SK-N-SH (cell line): Measurements from ENCODE around the gene PHC2. TPM values are rescaled to one million over a fixed set of nuclear protein-coding genes. Genes with fewer than 3 reads are reported as not detected.

ENCODE experiments used
- CTCF ChIA-PET: fragments of 300-600, 350-600 bp; formaldehyde crosslinking; extraction: SDS; loops from one replicate; lab custom pipeline; 2021; lab: Yijun Ruan, JAX
- POLR2A ChIA-PET: fragments of 350-600 bp; sonication (Branson Sonifier 250); formaldehyde crosslinking; extraction: SDS; loops from one replicate; lab custom pipeline; 2020; ENCODE audit warnings: antibody characterized with exemption, inconsistent platforms; lab: Yijun Ruan, JAX
- DNase-seq: peaks from one replicate; pipeline ENCODE4 v3.0.0; 2012
- H2AFZ ChIP-seq: fragments of 200-600 bp; sonication (generic); 2 replicates; pipeline ENCODE4 v1.8.1; 2016; ENCODE audit warnings: antibody characterized with exemption, mild to moderate bottlenecking, low read depth
- H3F3A ChIP-seq: fragments of 200-600 bp; sonication (generic); replicated peaks from 2 replicates; pipeline ENCODE3; 2016; ENCODE audit warnings: antibody characterized with exemption, mild to moderate bottlenecking; ENCODE audit not compliant: insufficient read depth
- H3K27ac ChIP-seq, 2 experiments: fragments of 200-500 bp in 1 of 2; fragments of 200-600 bp in 1 of 2; sonication (Bioruptor generic) in 1 of 2; sonication (generic), shearing (Covaris generic) in 1 of 2; 2 replicates each; pipeline versions ENCODE4 v1.5.1 to v1.6.1; 2014 to 2016; ENCODE audit warnings: low read depth in 2 of 2, inconsistent platforms in 1 of 2, low read length in 1 of 2, mild to moderate bottlenecking in 1 of 2, mixed read lengths in 1 of 2
- H3K27me3 ChIP-seq: fragments of 200-600 bp; sonication (generic), shearing (Covaris generic); 2 replicates; pipeline ENCODE4 v1.6.1; 2016; ENCODE audit warnings: mixed run types; ENCODE audit not compliant: insufficient read depth
- H3K36me3 ChIP-seq, 2 experiments: fragments of 200-500 bp in 1 of 2; fragments of 200-600 bp in 1 of 2; sonication (Bioruptor generic) in 1 of 2; sonication (generic) in 1 of 2; replicated peaks in 1 of 2; 2 replicates each; pipeline versions ENCODE3 to v1.5.1; 2014 to 2016; ENCODE audit warnings: low read length in 1 of 2, mild to moderate bottlenecking in 1 of 2; ENCODE audit not compliant: insufficient read depth in 2 of 2, control insufficient read depth in 1 of 2
- H3K4me1 ChIP-seq, 2 experiments: fragments of 200-500 bp in 1 of 2; fragments of 200-600 bp in 1 of 2; sonication (Bioruptor generic) in 1 of 2; sonication (generic), shearing (Covaris generic) in 1 of 2; 2 replicates each; pipeline versions ENCODE4 v1.5.1 to v1.6.1; 2014 to 2016; ENCODE audit warnings: low read depth in 1 of 2, low read length in 1 of 2, mixed run types in 1 of 2; ENCODE audit not compliant: insufficient read depth in 2 of 2, control insufficient read depth in 1 of 2
- H3K4me2 ChIP-seq: fragments of 200-600 bp; sonication (generic), shearing (Covaris generic); 2 replicates; pipeline ENCODE4 v1.6.1; 2017; ENCODE audit warnings: mixed run types
- H3K4me3 ChIP-seq, 2 experiments: fragments of 200-500 bp in 1 of 2; fragments of 200-600 bp in 1 of 2; sonication (Bioruptor generic) in 1 of 2; sonication (generic), shearing (Covaris generic) in 1 of 2; 2 replicates each; pipeline versions ENCODE4 v1.5.1 to v1.8.1; 2014 to 2016; ENCODE audit warnings: low read depth in 2 of 2, inconsistent platforms in 1 of 2, low read length in 1 of 2, mild to moderate bottlenecking in 1 of 2, mixed read lengths in 1 of 2, moderate library complexity in 1 of 2
- H3K79me2 ChIP-seq: fragments of 200-600 bp; sonication (generic); 2 replicates; pipeline ENCODE4 v1.8.1; 2017; ENCODE audit warnings: mild to moderate bottlenecking; ENCODE audit not compliant: insufficient read depth
- H3K9ac ChIP-seq: fragments of 200-600 bp; sonication (generic); 2 replicates; pipeline ENCODE4 v1.6.1; 2017; ENCODE audit warnings: mixed run types
- H3K9me2 ChIP-seq: fragments of 200-600 bp; sonication (generic); 2 replicates; pipeline ENCODE4 v1.6.1; 2017; ENCODE audit warnings: mixed run types
- H3K9me3 ChIP-seq: fragments of 200-600 bp; sonication (generic); 2 replicates; pipeline ENCODE4 v1.6.1; 2017; ENCODE audit warnings: mixed run types, mild to moderate bottlenecking, moderate library complexity
- H4K20me1 ChIP-seq: fragments of 200-600 bp; sonication (generic); 2 replicates; pipeline ENCODE4 v1.6.1; 2017; ENCODE audit warnings: mild to moderate bottlenecking, mixed run types; ENCODE audit not compliant: insufficient read depth
- EP300 ChIP-seq, 2 experiments: IDR thresholded peaks; 2 replicates each; pipeline versions ENCODE4 v1.4.0 to v1.6.1; 2012; ENCODE audit warnings: borderline replicate concordance in 1 of 2, low read depth in 1 of 2, low read length in 1 of 2
- EZH2phosphoT487 ChIP-seq: fragments of 200-600 bp; sonication (generic); IDR thresholded peaks from 2 replicates; pipeline ENCODE4 v1.6.1; 2017; ENCODE audit warnings: low read depth, mixed run types, mild to moderate bottlenecking, antibody characterized with exemption, moderate library complexity, borderline replicate concordance
- FOXJ3 ChIP-seq: sonication (generic); formaldehyde crosslinking; IDR thresholded peaks from 2 replicates; pipeline ENCODE4 v1.5.1; 2020; ENCODE audit warnings: mild to moderate bottlenecking, missing genetic modification reagents
- GABPA ChIP-seq: IDR thresholded peaks from 2 replicates; pipeline ENCODE4 v1.4.0; 2012; ENCODE audit warnings: low read depth, mild to moderate bottlenecking
- GATA2 ChIP-seq: sonication (generic); formaldehyde crosslinking; IDR thresholded peaks from 2 replicates; pipeline ENCODE4 v1.5.0; 2020; ENCODE audit warnings: mild to moderate bottlenecking, missing genetic modification reagents
- JUND ChIP-seq: IDR thresholded peaks from 2 replicates; pipeline ENCODE4 v1.4.0; 2012
- MXI1 ChIP-seq: IDR thresholded peaks from 2 replicates; pipeline ENCODE4 v1.6.1; 2012; ENCODE audit warnings: mild to moderate bottlenecking, low read depth, low read length, improper control_type of control experiment
- NFIC ChIP-seq: IDR thresholded peaks from 2 replicates; pipeline ENCODE4 v1.4.0; 2012; ENCODE audit warnings: borderline replicate concordance
- NRF1 ChIP-seq: IDR thresholded peaks from 2 replicates; pipeline ENCODE4 v1.6.1; 2012; ENCODE audit warnings: low read depth, mild to moderate bottlenecking, low read length
- POLR2AphosphoS5 ChIP-seq: IDR thresholded peaks from 2 replicates; pipeline ENCODE4 v1.6.1; 2012; ENCODE audit warnings: low read depth, low read length
- RAD21 ChIP-seq: IDR thresholded peaks from 2 replicates; pipeline ENCODE4 v1.6.1; 2012; ENCODE audit warnings: mild to moderate bottlenecking, low read length
- RFX5 ChIP-seq: IDR thresholded peaks from 2 replicates; pipeline ENCODE4 v1.6.1; 2012; ENCODE audit warnings: mild to moderate bottlenecking, improper control_type of control experiment, low read length
- RXRA ChIP-seq: IDR thresholded peaks from 2 replicates; pipeline ENCODE4 v1.4.0; 2012; ENCODE audit warnings: low read depth, mild to moderate bottlenecking, borderline replicate concordance
- SIN3A ChIP-seq: IDR thresholded peaks from 2 replicates; pipeline ENCODE4 v1.6.1; 2012; ENCODE audit warnings: low read depth, mild to moderate bottlenecking, low read length, moderate library complexity, borderline replicate concordance
- TCF12 ChIP-seq: IDR thresholded peaks from 2 replicates; pipeline ENCODE4 v1.4.0; 2012
- YY1 ChIP-seq: IDR thresholded peaks from 2 replicates; pipeline ENCODE4 v1.4.0; 2012; ENCODE audit warnings: low read depth, mild to moderate bottlenecking
- WGBS: methylation state at CpG from one replicate; pipeline ENCODE4 v1.1.6; 2017; ENCODE audit warnings: low lambda C conversion rate; 5-methylcytosine and 5-hydroxymethylcytosine counted together
- polyA plus RNA-seq, 3 experiments: library from polyadenylated mRNA; depleted of rRNA; stranded (reverse); fragments of >200 nt; gene quantifications; 2 replicates each; pipeline ENCODE4 v1.2.3, GENCODE V29; 2012
- TF ChIP-seq, protein P1 (sequence below): IDR thresholded peaks from 2 replicates; pipeline ENCODE4 v1.4.0; 2012; ENCODE audit warnings: low read depth, borderline replicate concordance
- TF ChIP-seq, protein P2 (sequence below): fragments of 200-600 bp; sonication (generic); IDR thresholded peaks from 2 replicates; pipeline ENCODE4 v1.6.1; 2017; ENCODE audit warnings: antibody characterized with exemption, mild to moderate bottlenecking, moderate library complexity
- TF ChIP-seq, protein P3 (sequence below): fragments of 150-350 bp; IDR thresholded peaks from 2 replicates; pipeline ENCODE4 v1.6.1; 2016; ENCODE audit warnings: mild to moderate bottlenecking, low read depth, low read length
- TF ChIP-seq, protein P4 (sequence below): IDR thresholded peaks from 2 replicates; pipeline ENCODE4 v1.6.1; 2012; ENCODE audit warnings: mild to moderate bottlenecking, low read depth, low read length, moderate library complexity

Gene PHC2
- polyA plus RNA-seq, 1 of the 3 experiments (the other 2 are of a cell fraction): 98.7 TPM

DNA sequence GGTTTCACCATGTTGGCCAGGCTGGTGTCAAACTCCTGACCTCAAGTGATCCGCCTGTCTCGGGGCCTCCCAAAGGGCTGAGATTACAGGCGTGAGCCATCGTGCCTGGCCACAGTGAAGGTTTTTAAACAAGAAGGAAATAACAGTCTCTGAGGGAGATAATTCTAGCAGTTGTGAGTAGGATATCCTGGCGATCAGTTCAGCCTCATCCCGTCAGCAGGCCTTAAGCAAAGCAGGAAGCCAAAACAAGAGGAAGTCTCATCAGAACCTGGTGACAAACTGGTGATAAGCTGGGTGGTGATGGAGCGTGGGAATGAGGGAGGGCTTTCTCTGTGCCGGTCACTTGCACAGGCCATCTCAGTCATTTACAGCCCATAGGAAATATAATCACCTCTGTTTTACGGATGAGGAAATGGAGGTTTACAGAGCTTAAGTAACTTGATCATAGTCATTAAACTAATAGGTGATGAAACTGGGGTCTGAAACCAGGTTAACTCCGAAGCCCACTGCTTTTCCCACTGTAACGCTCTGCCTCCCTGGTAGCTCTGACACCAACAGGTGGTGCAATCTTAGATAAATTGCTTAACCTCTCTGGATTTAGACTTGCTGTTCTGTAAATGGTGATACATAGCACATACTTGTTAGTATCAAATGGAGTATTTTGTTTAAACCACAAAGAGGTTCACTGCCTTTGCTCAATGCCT lies 69.2 kb downstream of the PHC2 start (continued):
- TF ChIP-seq, protein P1, sequence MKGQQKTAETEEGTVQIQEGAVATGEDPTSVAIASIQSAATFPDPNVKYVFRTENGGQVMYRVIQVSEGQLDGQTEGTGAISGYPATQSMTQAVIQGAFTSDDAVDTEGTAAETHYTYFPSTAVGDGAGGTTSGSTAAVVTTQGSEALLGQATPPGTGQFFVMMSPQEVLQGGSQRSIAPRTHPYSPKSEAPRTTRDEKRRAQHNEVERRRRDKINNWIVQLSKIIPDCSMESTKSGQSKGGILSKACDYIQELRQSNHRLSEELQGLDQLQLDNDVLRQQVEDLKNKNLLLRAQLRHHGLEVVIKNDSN: no peak
- TF ChIP-seq NRF1 (no peak), YY1 (no peak), TCF12 (no peak), NFIC (no peak), EP300 (IDR thresholded peaks at IDR 0.05; ENCODE audit: borderline replicate concordance in 1 of 2, low read depth in 1 of 2, low read length in 1 of 2) (no peak), SIN3A (no peak)
- TF ChIP-seq, protein P2, sequence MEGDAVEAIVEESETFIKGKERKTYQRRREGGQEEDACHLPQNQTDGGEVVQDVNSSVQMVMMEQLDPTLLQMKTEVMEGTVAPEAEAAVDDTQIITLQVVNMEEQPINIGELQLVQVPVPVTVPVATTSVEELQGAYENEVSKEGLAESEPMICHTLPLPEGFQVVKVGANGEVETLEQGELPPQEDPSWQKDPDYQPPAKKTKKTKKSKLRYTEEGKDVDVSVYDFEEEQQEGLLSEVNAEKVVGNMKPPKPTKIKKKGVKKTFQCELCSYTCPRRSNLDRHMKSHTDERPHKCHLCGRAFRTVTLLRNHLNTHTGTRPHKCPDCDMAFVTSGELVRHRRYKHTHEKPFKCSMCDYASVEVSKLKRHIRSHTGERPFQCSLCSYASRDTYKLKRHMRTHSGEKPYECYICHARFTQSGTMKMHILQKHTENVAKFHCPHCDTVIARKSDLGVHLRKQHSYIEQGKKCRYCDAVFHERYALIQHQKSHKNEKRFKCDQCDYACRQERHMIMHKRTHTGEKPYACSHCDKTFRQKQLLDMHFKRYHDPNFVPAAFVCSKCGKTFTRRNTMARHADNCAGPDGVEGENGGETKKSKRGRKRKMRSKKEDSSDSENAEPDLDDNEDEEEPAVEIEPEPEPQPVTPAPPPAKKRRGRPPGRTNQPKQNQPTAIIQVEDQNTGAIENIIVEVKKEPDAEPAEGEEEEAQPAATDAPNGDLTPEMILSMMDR: no peak
- TF ChIP-seq, all 33 proteins: peak for 0

DNA sequence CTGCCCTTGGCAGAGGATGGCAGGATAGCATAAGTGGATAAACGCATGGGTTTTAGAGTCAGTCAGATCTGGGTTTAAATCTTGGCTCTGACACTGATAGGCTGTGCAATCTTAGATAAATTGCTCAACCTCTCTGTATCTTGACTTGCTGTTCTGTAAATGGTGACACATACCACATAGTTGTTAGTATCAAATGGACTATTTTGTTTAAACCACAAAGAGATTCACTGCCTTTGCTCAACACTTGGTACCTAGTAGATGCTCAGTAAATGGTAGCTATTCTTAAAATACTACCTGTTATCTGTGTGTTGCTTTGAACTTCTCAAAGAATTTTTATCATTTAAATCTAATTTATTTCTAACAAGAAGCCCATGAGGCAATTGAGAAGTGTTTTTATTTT lies 70.5 kb downstream of the PHC2 start:
- no peaks in the 10 kb centered on the region for H3K9me3 ChIP-seq
- H3K36me3 ChIP-seq: peaks cover 26 to 51% of the 10 kb centered on the region in 2 experiments
- WGBS: 93% methylated on average over 1 of the region's 1 CpG
- H3K4me3 ChIP-seq: no peak overlapping the region
- ChIA-PET POLR2A (interaction anchor here (0.9 kb wide), 1 partner anchor 11 kb away, joined by 3 read pairs; no protein-coding TSS in a partner anchor), CTCF (interaction anchor here (5.3 to 11.3 kb wide), 2 partner anchors 9 to 65 kb away, joined by 27 to 167 read pairs; no protein-coding TSS in a partner anchor)
- H2AFZ ChIP-seq: no peak overlapping the region
- H3K27ac ChIP-seq: no peak overlapping the region
- H3F3A ChIP-seq: no peaks in the 10 kb centered on the region
- no peak overlapping the region for H3K4me2 ChIP-seq
- no peak for TF ChIP-seq MXI1
- no peak for TF ChIP-seq RFX5
- no peak for TF ChIP-seq POLR2AphosphoS5
- no peak for TF ChIP-seq RXRA
- no peak for TF ChIP-seq EZH2phosphoT487
- TF ChIP-seq FOXJ3: no peak
- TF ChIP-seq GATA2: no peak
- TF ChIP-seq YY1: no peak
- TF ChIP-seq, protein P3, sequence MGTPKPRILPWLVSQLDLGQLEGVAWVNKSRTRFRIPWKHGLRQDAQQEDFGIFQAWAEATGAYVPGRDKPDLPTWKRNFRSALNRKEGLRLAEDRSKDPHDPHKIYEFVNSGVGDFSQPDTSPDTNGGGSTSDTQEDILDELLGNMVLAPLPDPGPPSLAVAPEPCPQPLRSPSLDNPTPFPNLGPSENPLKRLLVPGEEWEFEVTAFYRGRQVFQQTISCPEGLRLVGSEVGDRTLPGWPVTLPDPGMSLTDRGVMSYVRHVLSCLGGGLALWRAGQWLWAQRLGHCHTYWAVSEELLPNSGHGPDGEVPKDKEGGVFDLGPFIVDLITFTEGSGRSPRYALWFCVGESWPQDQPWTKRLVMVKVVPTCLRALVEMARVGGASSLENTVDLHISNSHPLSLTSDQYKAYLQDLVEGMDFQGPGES: no peak
- no peak for TF ChIP-seq GABPA
- no peak for TF ChIP-seq RAD21
- TF ChIP-seq JUND: no peak
- TF ChIP-seq, protein P4, sequence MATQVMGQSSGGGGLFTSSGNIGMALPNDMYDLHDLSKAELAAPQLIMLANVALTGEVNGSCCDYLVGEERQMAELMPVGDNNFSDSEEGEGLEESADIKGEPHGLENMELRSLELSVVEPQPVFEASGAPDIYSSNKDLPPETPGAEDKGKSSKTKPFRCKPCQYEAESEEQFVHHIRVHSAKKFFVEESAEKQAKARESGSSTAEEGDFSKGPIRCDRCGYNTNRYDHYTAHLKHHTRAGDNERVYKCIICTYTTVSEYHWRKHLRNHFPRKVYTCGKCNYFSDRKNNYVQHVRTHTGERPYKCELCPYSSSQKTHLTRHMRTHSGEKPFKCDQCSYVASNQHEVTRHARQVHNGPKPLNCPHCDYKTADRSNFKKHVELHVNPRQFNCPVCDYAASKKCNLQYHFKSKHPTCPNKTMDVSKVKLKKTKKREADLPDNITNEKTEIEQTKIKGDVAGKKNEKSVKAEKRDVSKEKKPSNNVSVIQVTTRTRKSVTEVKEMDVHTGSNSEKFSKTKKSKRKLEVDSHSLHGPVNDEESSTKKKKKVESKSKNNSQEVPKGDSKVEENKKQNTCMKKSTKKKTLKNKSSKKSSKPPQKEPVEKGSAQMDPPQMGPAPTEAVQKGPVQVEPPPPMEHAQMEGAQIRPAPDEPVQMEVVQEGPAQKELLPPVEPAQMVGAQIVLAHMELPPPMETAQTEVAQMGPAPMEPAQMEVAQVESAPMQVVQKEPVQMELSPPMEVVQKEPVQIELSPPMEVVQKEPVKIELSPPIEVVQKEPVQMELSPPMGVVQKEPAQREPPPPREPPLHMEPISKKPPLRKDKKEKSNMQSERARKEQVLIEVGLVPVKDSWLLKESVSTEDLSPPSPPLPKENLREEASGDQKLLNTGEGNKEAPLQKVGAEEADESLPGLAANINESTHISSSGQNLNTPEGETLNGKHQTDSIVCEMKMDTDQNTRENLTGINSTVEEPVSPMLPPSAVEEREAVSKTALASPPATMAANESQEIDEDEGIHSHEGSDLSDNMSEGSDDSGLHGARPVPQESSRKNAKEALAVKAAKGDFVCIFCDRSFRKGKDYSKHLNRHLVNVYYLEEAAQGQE: no peak
- no peaks in the 10 kb centered on the region for H3K27me3 ChIP-seq
- DNase-seq: no peak
- no peaks in the 10 kb centered on the region for H3K79me2 ChIP-seq
- H3K9me2 ChIP-seq: no peaks in the 10 kb centered on the region
- H4K20me1 ChIP-seq: no peaks in the 10 kb centered on the region
- H3K4me1 ChIP-seq: peaks cover 0 to 35% of the 10 kb centered on the region in 2 experiments; a peak in 3 of 4 replicates
- no peak overlapping the region for H3K9ac ChIP-seq
